Left ventricle myocardium superior (tissue), 1 donor: ENCODE measurements around the gene FOXO3. TPM values are rescaled to one million over a fixed set of nuclear protein-coding genes. Genes with fewer than 3 reads are reported as not detected.
A peak's percentile ranks its signal among the peaks of the same experiment; 100 is the strongest.

Experiments used
- ATAC-seq: fragments of 200-7000 bp; cut with Tn5 transposase; one replicate; pipeline ENCODE4 v1.9.1; 2020; ENCODE audit warnings: mild to moderate bottlenecking, moderate library complexity
- DNase-seq: peaks from one replicate; pipeline ENCODE4 v3.0.0-alpha.2; 2020
- intact Hi-C: fragments of 100-400 bp; cut with micrococcal nuclease; formaldehyde crosslinking; loops from one replicate; pipeline ENCODE4 v1.11.0; 2022
- total RNA-seq: library from RNA; stranded (reverse); fragmentation: NEBNext Ultra II Directional; extraction: Animal tissue kit (Norgen Biotek cat#: 25700); gene quantifications from one replicate; pipeline ENCODE4 v1.2.1, GENCODE V29; 2021
- donor health status: DM: no; HTN: yes; CAD: no; lungs with severe emphysema.

Gene FOXO3
- total RNA-seq, 1 donor from 2014 or later, result 29.5 TPM

DNA sequence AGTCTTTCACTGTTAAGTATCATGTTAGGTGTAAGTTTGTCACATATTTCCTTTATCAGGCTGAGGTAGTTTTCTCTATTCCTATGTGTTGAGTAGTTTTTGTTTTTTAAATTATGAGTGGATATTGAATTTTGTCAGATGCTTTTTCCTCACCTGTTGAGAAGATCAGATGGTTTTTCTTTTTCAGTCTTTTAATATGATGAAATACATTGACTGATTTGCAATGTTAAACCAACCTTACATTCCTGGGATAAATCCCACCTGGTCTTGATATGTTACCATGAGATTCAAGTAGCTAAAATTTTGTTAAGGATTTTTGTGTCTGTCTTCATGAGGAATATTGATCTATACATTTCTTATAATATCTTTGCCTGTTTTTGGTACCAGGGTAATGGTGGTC lies 52.1 kb downstream of the FOXO3 start:
- no peak for ATAC-seq
- DNase-seq, result no peak
- intact Hi-C loops, result no loop called here

DNA sequence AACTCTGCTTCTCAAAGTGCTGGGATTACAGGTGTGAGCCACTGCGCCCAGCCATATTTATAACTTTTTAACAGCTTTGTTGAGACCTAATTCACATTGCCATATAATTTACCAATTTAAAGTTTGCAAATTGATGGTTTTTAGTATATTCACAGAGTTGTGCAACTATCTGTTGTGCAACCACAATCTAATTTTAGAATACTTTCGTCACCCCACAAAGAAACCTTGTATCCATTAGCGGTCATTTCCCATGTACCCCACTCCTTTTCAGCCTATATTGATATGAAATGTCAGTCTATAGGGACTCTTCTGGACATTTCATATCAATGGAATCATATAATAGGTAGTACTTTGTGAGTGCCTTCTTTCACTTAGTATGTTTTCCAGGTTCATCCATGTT lies 55.8 kb downstream of the FOXO3 start:
- intact Hi-C loops, result no loop called here
- no peak for ATAC-seq
- DNase-seq, result no peak

DNA sequence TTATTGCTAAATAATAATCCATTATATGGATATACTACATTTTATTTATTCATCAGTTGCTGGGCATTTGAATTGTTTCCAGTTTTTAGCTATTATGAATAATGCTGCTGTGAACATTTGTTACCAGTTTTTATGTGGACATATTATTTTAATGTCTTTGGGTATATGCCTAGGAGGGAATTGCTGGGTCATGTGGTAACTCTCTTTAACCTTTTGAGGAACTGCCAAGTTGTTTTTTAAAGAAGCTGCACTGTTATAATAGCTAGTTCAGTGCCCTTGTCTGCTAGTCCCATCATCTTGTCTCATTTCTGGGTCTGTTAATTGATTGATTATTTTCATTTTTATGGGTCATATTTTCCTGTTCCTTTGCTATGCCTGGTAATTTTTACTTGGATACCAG lies 56.3 kb downstream of the FOXO3 start:
- peak; percentile 21 for ATAC-seq
- intact Hi-C loops, result no loop called here
- DNase-seq, result no peak

DNA sequence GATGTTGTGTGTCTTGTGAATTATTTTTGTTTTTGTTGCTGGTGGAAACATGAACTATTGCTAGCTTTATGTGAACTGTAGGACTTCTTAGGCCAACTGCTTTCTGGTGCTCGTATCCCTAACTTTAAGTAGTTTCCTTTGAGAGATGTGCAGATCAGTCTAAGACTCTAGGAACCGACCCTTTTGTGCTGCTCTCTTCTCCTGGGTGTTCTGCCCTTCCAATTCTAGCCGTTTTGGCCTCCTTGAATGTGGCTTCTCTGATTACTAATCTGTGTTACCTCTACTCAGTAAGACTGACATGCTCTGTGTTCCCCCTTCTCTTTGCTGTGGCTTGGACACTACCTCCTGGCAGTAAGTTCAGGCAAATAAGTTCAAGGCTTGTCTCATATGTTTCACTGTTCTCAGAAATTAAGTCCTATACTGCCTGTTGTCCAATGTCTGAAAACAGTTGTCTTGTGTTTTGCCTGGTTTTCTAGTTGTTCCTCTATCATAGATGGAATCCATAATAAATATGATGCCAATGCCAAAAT lies 58.0 kb downstream of the FOXO3 start:
- no peak for ATAC-seq
- no peak for DNase-seq
- intact Hi-C loops, result no loop called here

DNA sequence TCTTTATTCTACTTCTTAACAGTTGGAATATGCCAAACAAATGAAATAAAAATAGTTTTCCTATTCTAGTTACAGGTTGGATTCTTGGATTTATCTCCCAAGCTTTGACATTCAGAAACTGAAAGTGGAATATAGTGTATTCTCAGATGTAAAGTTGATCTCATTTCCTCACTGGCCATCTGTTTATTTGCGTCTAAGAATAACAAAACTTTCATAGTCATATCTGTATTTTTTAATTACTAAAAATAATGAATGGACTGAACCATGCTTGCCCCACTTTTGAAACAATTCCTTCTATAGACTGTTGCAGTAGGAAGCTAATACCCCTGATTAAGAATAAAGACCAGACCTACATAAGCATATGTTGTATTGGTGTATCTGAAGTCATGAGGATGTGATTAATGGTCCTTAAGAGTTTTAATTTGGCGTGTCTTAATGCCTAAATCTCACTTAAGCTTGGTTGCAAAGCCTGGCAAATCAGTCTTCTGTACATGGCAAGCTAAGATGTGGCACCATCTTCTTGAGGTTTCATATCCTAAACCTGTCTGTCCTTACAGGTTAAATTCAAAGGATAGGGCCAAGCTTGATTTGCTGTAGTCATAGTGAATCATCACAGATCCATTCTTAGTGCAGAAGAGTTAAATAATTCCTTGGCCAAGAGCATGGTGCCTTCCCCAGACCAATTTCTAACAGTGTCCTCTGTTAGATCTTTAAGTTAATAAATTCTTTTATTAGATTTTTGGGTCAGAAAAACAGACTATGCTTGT lies 58.9 kb downstream of the FOXO3 start:
- DNase-seq (no peak), ATAC-seq (no peak)
- intact Hi-C loops, result no loop called here

DNA sequence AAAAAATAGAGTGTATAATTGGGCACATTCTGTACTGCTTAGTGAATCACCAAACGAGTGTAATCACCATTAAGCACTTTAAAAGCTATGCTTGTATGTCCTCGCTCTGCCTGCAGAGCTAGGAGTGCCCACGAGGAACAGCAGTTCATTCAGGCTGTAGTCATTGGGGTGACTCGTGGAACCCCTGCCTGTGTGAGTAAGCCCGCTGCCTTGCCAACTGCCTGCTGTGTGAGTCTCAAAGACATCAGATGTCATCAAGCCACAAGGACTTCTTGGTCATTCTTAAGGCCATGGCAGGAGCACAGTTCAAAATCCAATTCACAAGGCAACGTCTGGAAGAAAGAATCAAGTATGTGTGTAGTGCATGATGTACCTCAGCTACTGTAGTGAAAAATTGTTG lies 60.4 kb downstream of the FOXO3 start:
- intact Hi-C loops, result no loop called here
- ATAC-seq (no peak), DNase-seq (no peak)

DNA sequence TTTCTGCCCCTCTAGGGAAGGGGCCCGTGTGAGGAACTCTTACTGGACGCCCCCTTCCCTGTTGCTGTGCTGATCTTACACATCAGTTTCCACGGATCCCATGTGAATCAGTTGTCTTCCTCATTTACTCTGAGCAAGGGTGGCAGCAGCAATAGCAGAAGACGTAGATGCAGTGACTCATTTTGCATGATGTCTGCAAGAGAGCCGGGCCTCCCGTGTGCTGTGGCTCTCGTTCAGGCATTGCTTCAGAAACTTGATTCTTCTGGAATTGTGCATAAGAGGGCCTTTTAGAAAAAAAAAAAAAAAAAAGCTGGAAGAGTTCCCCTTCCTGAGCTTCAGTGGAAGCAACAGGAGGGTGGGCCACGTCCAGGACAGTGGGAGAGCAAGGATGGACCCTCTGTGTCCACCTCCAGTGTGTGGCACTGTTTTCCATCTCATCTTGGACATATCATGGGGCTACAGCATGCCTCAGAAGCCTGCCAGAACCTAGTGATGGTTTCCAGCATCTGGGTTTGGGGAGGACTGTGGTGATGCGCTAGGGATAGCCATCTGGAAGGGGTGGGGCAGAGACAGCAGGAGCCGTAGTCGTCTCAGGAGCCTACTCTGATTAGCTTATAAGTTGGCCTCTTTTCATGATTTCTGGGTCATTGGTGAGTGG lies 62.1 kb downstream of the FOXO3 start:
- ATAC-seq (peak; percentile 71), DNase-seq (peak; percentile 46)
- intact Hi-C loops, result no loop called here

DNA sequence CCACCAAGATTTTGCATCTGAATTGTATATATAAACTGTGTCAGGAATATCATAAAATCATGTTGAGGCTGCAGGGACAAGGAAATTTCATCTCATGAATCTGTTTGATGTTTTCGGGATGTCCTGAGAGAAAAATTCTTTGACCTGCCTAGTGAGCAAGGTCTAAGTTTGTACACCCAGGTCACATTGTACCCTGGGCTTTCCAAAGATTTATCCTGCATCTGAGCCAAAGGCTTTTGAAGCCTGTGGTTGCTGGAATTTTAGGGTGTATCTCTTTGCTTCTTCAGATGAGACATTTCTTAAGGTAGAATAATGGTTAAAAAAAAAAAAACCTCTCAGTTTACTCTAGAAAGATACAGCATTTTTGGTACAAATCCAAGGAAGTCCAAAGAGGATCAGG lies 63.3 kb downstream of the FOXO3 start:
- intact Hi-C loops, result no loop called here
- DNase-seq, result no peak
- ATAC-seq, result no peak

DNA sequence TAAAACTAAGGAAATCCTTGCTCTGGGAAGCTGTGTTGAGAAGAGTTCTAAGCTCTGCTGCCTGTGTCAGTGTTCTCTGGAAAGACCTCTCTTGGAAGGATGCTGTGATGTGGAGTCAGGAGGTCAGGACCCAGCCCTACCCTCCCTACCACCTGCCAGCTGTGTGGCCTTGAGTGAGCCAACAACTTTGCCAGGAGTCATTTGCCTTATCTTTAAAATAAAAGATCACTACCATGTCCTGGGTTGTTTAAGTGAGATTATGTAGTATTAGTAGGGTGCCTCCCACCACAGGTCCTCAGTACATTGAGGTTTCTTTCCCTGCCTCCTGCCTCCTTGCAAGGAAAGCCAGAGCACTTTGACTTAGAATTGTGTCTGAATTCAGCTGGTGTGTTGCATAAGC lies 64.9 kb downstream of the FOXO3 start:
- intact Hi-C loops, result no loop called here
- DNase-seq, result no peak
- no peak for ATAC-seq

DNA sequence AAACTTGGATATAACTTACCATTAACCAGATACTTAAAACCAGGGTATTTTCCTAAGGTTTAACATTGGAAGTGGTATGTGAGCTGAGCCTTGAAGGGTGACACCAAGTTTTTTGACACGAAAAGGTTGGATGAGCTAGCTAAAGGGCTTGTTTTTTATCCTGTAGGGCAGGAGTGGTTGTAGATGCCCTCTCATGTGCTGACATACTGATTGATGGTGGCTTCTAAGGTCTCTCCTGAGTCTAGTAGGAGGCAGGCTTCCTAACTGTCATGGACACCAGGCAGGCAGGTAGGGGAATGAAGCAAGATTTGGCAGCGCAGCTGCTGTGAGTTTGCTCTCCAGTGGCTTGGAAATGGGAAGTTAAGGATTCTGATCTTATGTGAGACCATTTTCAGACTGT lies 66.1 kb downstream of the FOXO3 start:
- ATAC-seq, result no peak
- intact Hi-C loops, result no loop called here
- no peak for DNase-seq

DNA sequence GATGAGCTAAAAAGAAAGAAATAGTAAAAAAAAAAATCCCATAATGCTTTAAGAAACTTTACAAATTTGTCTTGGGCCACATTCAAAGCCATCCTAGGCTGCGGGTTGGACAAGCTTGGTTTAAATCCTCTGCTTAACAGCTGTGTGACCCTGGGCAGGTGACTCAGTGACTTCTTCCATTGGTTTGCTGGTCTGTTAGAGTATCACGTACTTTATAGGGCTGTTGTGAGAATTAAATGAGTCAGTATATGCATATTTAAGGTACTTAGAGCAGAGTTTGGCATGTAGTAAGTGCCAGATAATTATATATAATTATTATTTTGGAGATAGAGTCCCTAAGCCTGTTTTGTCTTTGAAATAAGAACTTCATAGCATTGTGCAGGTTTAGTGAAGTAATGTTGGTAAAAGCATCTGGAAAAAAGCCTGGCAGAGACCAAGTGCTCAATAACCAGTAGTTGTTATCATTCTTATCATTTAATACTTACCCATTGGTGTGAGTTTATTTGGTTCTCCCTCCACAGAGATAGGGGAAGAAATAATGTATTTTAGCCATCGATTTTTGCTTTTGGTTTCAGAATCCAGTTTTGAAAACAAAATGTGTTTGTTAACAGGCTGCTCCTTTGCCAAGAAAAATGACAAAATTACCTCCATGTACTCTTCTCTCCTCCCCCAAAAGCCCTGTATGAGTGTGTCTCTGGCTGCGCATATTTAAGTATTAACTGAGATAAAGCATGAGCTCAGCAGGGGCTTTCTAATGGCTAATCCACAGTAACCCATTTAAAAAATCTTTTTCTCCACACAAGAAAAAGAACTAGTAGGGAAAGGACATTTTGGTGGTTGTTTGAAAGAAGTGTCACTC lies 67.2 kb downstream of the FOXO3 start:
- DNase-seq (no peak), ATAC-seq (no peak)
- intact Hi-C loops, result no loop called here

DNA sequence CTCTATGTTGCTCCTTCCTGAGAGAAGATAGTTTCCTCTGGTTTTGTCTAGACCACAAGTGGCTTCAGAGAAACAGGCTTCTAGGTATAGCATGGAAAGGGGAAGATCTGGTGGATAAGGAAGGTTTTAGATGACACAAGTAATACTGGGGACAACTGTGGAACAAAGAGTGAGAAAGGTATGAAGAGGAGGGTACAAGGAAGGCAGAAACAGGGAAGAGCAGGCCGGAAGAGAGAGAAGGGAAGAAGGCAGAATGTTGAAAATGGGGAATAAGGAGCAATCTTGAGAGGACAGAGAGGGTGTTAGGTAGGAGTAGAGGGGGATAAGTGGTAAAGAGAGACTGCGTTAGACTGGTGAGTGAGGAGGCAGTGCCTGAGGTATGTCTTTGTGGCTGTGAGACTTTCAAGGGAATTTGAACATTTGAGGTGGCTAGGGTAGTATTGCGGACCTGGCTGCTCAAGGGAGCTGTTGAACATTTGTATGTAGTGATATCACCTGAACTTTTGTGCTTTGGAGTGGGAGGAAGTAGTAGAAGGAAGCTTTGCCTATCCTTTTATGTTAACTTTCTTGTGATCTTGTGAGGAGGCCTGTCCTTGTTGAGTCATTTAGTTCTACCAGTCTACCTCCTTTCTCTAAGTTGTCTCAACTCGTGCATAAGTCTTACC lies 69.5 kb downstream of the FOXO3 start:
- no peak for DNase-seq
- intact Hi-C loops, result no loop called here
- no peak for ATAC-seq

DNA sequence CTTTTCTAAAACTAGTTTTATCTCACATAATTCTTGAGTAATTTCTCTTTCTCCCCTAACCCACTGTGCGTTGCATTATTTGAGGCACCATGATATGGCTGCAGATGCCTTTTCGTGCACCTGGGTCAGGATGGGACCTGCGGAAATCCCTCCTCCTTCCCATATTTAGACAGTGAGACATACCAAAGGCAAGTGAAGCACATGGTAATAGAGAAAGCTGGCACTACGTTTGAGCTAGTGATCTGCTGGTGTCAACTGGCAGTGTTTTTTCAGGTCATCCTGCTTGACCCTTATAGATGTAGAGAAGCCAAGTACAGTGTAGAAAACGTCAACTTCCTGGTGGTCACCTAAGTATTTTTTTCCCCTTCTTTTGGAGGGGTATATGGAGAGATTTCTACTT lies 71.7 kb downstream of the FOXO3 start:
- ATAC-seq (peak; percentile 47), DNase-seq (no peak)
- intact Hi-C loops, result no loop called here

DNA sequence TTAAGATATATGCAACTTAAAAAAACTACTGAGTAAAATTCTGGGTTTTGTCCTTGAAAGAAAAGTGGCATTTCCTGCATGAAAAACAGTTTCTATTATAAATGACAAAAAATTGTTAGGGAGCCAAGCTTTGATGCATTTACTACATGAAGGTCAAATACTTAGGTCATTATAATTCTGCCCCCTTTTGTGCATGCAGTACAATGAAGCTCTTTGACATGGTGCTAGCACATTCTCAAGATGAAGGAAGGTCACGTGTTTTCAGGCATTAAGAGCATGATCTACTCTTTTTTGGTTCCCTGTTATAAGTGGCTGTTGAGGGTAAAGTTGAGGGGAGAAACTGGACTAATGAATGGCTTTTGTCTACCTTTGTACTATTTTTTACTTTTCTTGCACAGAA lies 72.7 kb downstream of the FOXO3 start:
- no peak for ATAC-seq
- intact Hi-C loops, result no loop called here
- DNase-seq, result no peak

DNA sequence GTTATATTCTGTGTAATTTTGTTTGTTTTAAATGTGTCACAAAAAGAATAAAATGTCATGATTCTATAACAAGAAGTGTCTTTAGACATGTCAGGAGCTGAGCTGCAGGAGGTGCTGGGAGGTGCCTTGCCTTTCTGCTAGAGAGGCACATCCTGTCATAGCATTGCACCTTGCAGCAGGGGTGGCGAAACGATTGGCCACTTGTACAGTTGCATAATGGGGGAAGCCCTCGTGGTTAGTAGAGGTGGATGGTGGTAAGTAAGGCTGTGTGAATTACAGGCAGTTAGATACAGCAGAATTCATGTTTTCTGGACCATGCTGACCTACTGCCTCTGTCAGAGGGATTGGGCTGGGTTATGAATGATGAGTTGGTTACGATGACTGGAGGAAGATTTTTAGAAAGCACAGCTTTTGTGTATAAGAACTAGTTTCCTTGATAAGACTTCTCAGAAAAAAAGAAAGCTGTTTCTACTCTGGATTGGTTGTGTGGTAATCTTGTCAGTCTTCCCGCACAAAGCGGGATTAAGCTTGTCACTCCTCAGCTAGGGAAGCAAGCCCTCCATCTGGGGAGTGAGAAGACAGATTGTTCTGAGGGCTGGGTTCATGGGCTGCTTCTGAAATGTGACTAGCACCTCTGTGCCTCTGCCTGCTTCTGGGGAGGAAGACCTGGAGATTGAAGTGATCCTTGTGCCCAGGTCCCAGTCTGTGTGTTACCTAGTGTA lies 74.9 kb downstream of the FOXO3 start:
- DNase-seq (no peak), ATAC-seq (peak; percentile 19)
- intact Hi-C loops, result no loop called here

DNA sequence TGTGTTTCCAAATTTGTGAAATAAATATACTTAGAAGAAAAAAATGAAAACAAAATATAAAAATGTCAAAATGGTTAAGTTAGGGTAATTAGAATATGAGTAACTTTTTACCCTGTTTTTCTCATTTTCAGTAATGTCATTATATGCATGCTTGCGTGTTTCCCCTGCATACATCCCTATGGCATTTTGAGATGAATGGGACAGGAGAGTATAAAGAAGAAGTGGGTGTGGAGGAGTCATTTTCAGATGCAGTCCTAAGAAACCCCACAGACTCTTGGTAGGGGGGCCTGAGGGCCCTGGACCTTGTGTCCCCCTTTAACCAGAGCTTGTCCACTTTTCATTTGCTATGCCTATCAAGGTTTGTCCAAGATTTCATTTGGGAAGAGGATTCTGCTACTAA lies 77.2 kb downstream of the FOXO3 start:
- intact Hi-C loops, result no loop called here
- ATAC-seq (no peak), DNase-seq (no peak)

DNA sequence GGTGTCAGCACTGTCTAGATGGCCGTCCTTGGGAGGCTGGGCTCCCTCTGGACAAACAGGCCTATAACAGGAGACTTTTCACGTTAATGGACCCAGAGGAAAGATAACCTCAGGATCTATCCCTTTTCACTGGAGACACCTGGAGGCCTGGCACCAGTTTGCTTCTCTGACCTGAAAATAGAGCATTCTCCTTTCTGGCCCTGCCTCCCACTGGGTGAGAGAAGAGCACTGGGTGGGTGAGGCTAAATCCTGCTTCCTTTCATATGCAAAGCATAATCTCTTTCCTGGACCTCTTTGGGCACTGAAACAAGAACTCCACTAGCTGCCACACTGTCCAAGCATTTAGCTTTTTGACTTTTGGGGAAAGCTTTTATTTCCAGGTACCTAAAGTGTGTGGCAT lies 78.3 kb downstream of the FOXO3 start:
- peak; percentile 7 for ATAC-seq
- no peak for DNase-seq
- intact Hi-C loops, result no loop called here

DNA sequence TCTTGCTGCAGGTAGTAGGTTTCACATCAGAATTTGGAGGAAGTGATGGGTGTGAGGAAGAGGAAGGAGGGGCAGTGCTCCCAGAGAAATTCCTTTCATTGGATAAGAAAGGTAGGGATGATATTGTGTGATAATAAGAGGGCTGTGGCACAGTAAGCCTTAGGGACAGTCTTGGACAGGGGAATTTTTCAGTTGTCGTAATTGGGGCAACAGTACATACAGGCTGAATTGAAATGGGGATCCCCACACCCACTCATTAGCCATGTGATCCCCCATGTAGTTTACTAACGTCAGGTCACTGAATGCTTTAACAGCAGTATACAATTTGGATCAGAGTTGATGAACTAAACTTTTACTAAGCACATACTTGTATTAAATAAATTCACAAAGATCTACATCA lies 79.4 kb downstream of the FOXO3 start:
- no peak for DNase-seq
- intact Hi-C loops, result no loop called here
- ATAC-seq, result no peak

DNA sequence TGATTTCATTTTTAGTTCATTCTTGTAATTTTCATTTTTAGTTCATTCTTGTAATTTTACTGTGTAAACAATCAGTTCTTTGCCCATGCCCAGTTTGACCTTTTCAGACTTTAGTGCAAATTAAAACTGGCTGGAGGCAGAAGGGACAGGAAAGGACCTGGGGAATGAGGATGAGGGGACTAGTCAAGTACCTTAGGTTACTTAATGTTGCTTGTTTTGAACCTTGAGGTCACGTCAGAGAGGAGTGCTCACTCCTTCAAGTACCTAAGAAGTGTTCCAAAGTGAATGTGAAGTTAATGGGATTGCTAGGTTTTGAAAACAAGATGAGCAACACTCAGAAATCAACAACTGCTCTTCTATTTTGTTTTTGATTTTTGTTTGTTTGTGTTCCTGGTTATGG lies 82.5 kb downstream of the FOXO3 start:
- no peak for DNase-seq
- intact Hi-C loops, result no loop called here

More for the DNA sequence above, 82.5 kb downstream of the FOXO3 start:
- no peak for ATAC-seq
